Activated CD4-positive, alpha-beta T cell treated with anti-CD3 and anti-CD28 coated beads, Interleukin-2, amount 10 ng/mL, durations not matched to agents 24 days and 14 days (primary cell): Measurements from ENCODE around the gene COLQ. TPM values are rescaled to one million over a fixed set of nuclear protein-coding genes. Genes with fewer than 3 reads are reported as not detected.
"Not testable (repeated sequence)": the region's sequence is repeated elsewhere in the genome, so short reads cannot be mapped to it uniquely, and the experiment has no call there.

Experiments
- DNase-seq: peaks from one replicate; pipeline ENCODE4 v3.0.0; 2022
- H3K27ac Mint-ChIP-seq: one replicate; pipeline ENCODE4 v1.8.0; 2022; ENCODE audit warnings: mild to moderate bottlenecking, mixed read lengths
- H3K27me3 Mint-ChIP-seq: one replicate; pipeline ENCODE4 v1.8.0; 2022; ENCODE audit warnings: mixed read lengths
- H3K36me3 Mint-ChIP-seq: one replicate; pipeline ENCODE4 v1.8.0; 2022; ENCODE audit warnings: low read depth, mild to moderate bottlenecking, mixed read lengths
- H3K4me1 Mint-ChIP-seq: one replicate; pipeline ENCODE4 v1.8.0; 2021; ENCODE audit warnings: mixed read lengths
- H3K4me3 Mint-ChIP-seq: one replicate; pipeline ENCODE4 v1.8.0; 2022; ENCODE audit warnings: mild to moderate bottlenecking, moderate library complexity, mixed read lengths
- H3K9me3 Mint-ChIP-seq: one replicate; pipeline ENCODE4 v1.8.0; 2021; ENCODE audit warnings: mixed read lengths
- intact Hi-C: fragments of 100-400 bp; cut with micrococcal nuclease; formaldehyde crosslinking; loops from one replicate; pipeline ENCODE4 v1.15.1; 2023
- total RNA-seq: library from RNA; stranded (reverse); gene quantifications from 2 replicates; pipeline ENCODE4 v1.2.3, GENCODE V29; 2022

Gene COLQ
- total RNA-seq, 1 donor from 2014 or later: 1.7 TPM

- Mint-ChIP-seq H3K27me3 (peaks cover 10% of the 10 kb centered on the region), H3K4me3 (no peak overlapping the region), H3K4me1 (no peaks in the 10 kb centered on the region)
These were observed 51.2 kb downstream of the COLQ start for GRCh38 chr3:15470261-15470660.

GRCh38 chr3:15467227-15468181, 54.0 kb downstream of the COLQ start:
- Mint-ChIP-seq H3K4me1 (peaks cover 5% of the 10 kb centered on the region), H3K36me3 (no peaks in the 10 kb centered on the region), H3K27ac (no peak overlapping the region), H3K27me3 (peaks cover 7% of the 10 kb centered on the region), H3K9me3 (peaks cover 3% of the 10 kb centered on the region), H3K4me3 (no peak overlapping the region)
- peak; percentile 54 for DNase-seq
- intact Hi-C loops: no loop called here

More at GRCh38 chr3:15470261-15470660, 51.2 kb downstream of the COLQ start:
- Mint-ChIP-seq H3K27ac (no peak overlapping the region), H3K36me3 (no peaks in the 10 kb centered on the region), H3K9me3 (peaks cover 3% of the 10 kb centered on the region)
- intact Hi-C loops: no loop called here
- DNase-seq: no peak

GRCh38 chr3:15465876-15466585, 55.5 kb downstream of the COLQ start:
- intact Hi-C loops: no loop called here
- no peak overlapping the region for H3K27ac Mint-ChIP-seq
- H3K9me3 Mint-ChIP-seq: peaks cover 3% of the 10 kb centered on the region
- peak; percentile 53 for DNase-seq
- H3K36me3 Mint-ChIP-seq: no peaks in the 10 kb centered on the region
- H3K4me3 Mint-ChIP-seq: no peak overlapping the region
- H3K27me3 Mint-ChIP-seq: peaks cover 2% of the 10 kb centered on the region
- H3K4me1 Mint-ChIP-seq: peaks cover 15% of the 10 kb centered on the region

GRCh38 chr3:15462451-15462850, 59.1 kb downstream of the COLQ start:
- peak overlapping the region; percentile 21 for H3K27ac Mint-ChIP-seq
- H3K4me1 Mint-ChIP-seq: peaks cover 26% of the 10 kb centered on the region
- H3K36me3 Mint-ChIP-seq: peaks cover 4% of the 10 kb centered on the region
- no peak overlapping the region for H3K4me3 Mint-ChIP-seq
- intact Hi-C loops: no loop called here
- no peak for DNase-seq
- no peaks in the 10 kb centered on the region for H3K27me3 Mint-ChIP-seq
- H3K9me3 Mint-ChIP-seq: peaks cover 7% of the 10 kb centered on the region

GRCh38 chr3:15460891-15461531, 60.5 kb downstream of the COLQ start:
- peak; percentile 68 for DNase-seq
- intact Hi-C loops: no loop called here
- H3K9me3 Mint-ChIP-seq: peaks cover 4% of the 10 kb centered on the region
- H3K27ac Mint-ChIP-seq: peak overlapping the region; percentile 52
- peaks cover 26% of the 10 kb centered on the region for H3K4me1 Mint-ChIP-seq
- H3K27me3 Mint-ChIP-seq: no peaks in the 10 kb centered on the region
- H3K36me3 Mint-ChIP-seq: peaks cover 4% of the 10 kb centered on the region
- no peak overlapping the region for H3K4me3 Mint-ChIP-seq

GRCh38 chr3:15458212-15458780, 63.2 kb downstream of the COLQ start:
- Mint-ChIP-seq H3K9me3 (peaks cover 4% of the 10 kb centered on the region), H3K4me3 (no peak overlapping the region), H3K27ac (no peak overlapping the region), H3K27me3 (no peaks in the 10 kb centered on the region), H3K36me3 (peaks cover 4% of the 10 kb centered on the region), H3K4me1 (peaks cover 26% of the 10 kb centered on the region)
- intact Hi-C loops: no loop called here
- DNase-seq: no peak

GRCh38 chr3:15456915-15457314, 64.6 kb downstream of the COLQ start:
- DNase-seq, intact Hi-C loops, H3K27ac Mint-ChIP-seq, H3K36me3 Mint-ChIP-seq, H3K9me3 Mint-ChIP-seq, H3K27me3 Mint-ChIP-seq, H3K4me3 Mint-ChIP-seq: not testable (repeated sequence)
- H3K4me1 Mint-ChIP-seq: peaks cover 18% of the 10 kb centered on the region

GRCh38 chr3:15456321-15456720, 65.2 kb downstream of the COLQ start:
- Mint-ChIP-seq H3K27me3 (no peaks in the 10 kb centered on the region), H3K36me3 (peaks cover 4% of the 10 kb centered on the region), H3K9me3 (peaks cover 4% of the 10 kb centered on the region), H3K4me3 (no peak overlapping the region), H3K27ac (no peak overlapping the region), H3K4me1 (peaks cover 15% of the 10 kb centered on the region)
- DNase-seq: no peak
- intact Hi-C loops: no loop called here

GRCh38 chr3:15455756-15456155, 65.8 kb downstream of the COLQ start:
- peaks cover 12% of the 10 kb centered on the region for H3K4me1 Mint-ChIP-seq
- no peak overlapping the region for H3K4me3 Mint-ChIP-seq
- peaks cover 6% of the 10 kb centered on the region for H3K36me3 Mint-ChIP-seq
- no peak for DNase-seq
- no peak overlapping the region for H3K27ac Mint-ChIP-seq
- no peaks in the 10 kb centered on the region for H3K27me3 Mint-ChIP-seq
- peaks cover 4% of the 10 kb centered on the region for H3K9me3 Mint-ChIP-seq
- intact Hi-C loops: no loop called here

- no peak overlapping the region for H3K4me3 Mint-ChIP-seq
- H3K4me1 Mint-ChIP-seq: peaks cover 7% of the 10 kb centered on the region
- peaks cover 4% of the 10 kb centered on the region for H3K9me3 Mint-ChIP-seq
- no peaks in the 10 kb centered on the region for H3K27me3 Mint-ChIP-seq
- intact Hi-C loops: no loop called here
- no peak for DNase-seq
- no peak overlapping the region for H3K27ac Mint-ChIP-seq
- peaks cover 9% of the 10 kb centered on the region for H3K36me3 Mint-ChIP-seq
These were observed 66.5 kb downstream of the COLQ start for GRCh38 chr3:15454965-15455364.

GRCh38 chr3:15453991-15454625, 67.4 kb downstream of the COLQ start:
- Mint-ChIP-seq H3K36me3 (peaks cover 9% of the 10 kb centered on the region), H3K27me3 (no peaks in the 10 kb centered on the region), H3K9me3 (peaks cover 4% of the 10 kb centered on the region), H3K4me3 (no peak overlapping the region), H3K27ac (no peak overlapping the region), H3K4me1 (peaks cover 5% of the 10 kb centered on the region)
- no peak for DNase-seq
- intact Hi-C loops: no loop called here

GRCh38 chr3:15453501-15453900, 68.0 kb downstream of the COLQ start:
- intact Hi-C loops: no loop called here
- Mint-ChIP-seq H3K4me3 (no peak overlapping the region), H3K27ac (no peak overlapping the region), H3K27me3 (no peaks in the 10 kb centered on the region), H3K4me1 (peaks cover 5% of the 10 kb centered on the region), H3K36me3 (peaks cover 9% of the 10 kb centered on the region), H3K9me3 (peaks cover 4% of the 10 kb centered on the region)
- no peak for DNase-seq

GRCh38 chr3:15452961-15453360, 68.5 kb downstream of the COLQ start:
- H3K36me3 Mint-ChIP-seq: peaks cover 6% of the 10 kb centered on the region
- no peak for DNase-seq
- H3K27me3 Mint-ChIP-seq: no peaks in the 10 kb centered on the region
- H3K9me3 Mint-ChIP-seq: no peaks in the 10 kb centered on the region
- H3K4me1 Mint-ChIP-seq: peaks cover 2% of the 10 kb centered on the region
- no peak overlapping the region for H3K27ac Mint-ChIP-seq
- no peak overlapping the region for H3K4me3 Mint-ChIP-seq
- intact Hi-C loops: no loop called here
